GM10847 (cell line): ENCODE measurements around the gene EDAR.

ENCODE experiments used
- POLR2A ChIP-seq: IDR thresholded peaks from 2 replicates; pipeline ENCODE4 v1.6.1; 2011; ENCODE audit not compliant: insufficient read length; ENCODE audit errors: extremely low read depth

EDAR gene

DNA sequence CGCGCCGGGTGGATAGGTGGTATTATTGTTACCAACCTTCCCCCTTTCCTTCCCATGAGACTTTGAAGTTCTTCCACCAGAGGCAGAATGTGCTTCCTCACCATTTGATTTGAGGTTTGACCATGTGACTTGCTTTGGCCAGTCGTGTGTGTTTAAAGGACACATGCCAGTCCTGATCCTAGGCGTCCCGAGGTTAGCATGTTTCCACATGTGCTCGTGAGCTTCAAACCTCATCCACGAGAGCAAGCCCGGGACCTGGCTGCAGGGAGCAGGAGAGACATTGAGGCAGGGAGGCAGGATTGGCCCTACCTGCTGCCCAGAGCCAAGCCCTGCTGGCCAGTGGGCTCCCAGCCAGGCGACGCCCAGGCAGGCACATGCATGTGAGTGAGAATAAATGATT lies 27.4 kb upstream of the EDAR start:
- no peak for TF ChIP-seq POLR2A

DNA sequence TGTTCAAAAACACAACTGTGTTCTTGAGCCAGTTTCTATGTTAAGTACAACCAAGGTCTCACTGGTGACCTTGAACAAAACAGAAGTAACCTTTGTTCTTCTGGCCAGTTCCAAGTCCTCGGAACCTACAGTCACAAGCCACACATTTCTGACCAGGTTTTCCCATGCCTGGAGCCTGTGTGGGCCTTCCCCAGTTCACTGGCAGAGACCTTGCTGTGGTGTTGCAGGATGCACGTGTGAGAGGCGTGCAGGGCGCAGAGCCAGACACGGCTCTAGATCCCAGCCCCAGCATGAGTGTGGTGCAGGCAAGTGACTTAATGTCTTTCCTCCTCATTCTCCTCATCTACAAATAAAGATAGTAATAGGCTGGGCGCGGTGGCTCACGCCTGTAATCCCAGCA lies 25.5 kb upstream of the EDAR start:
- TF ChIP-seq POLR2A = no peak

DNA sequence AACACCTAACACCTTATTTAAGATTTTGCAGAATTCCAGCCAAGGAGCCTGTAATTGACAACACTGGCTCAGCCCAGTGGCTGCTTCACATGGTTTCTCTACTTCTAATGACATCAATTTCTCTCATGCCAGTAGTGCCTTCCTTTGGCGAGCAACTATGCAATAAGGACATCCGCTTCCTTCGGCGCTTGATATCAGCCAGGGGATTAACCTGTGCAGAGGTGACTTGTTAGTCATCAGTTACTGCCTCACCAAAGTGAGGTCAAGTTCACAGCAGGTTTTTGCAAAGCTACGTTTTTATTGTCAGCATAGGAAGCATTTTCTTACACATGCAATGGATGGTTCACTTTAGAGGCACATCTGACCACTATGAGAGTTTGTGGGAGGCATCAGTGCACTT lies 24.0 kb upstream of the EDAR start:
- no peak for TF ChIP-seq POLR2A

- no peak for TF ChIP-seq POLR2A
Observed at GRCh38 chr2:109009920-109010610, 21.0 kb upstream of the EDAR start.

DNA sequence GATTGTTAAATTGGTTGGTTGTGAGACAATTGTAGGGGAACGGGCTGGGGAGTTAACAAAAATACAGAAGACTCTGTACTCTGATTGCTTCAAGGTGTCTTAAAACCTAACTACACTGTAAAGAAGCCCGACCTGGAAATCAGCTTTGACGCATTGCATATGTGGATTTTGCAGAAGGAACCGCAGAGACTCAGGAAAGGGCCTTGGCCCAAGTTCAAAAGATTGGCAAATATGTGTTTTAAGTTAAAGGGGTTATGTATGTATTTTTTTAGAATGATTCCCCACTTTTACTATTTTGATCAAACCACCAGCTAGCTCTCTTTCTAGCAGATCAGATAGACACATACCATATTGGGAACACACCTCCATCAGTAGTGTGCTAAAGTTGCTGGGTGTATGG lies 18.0 kb upstream of the EDAR start:
- no peak for TF ChIP-seq POLR2A

- no peak for TF ChIP-seq POLR2A
Observed at GRCh38 chr2:109005686-109006204, 16.7 kb upstream of the EDAR start.

DNA sequence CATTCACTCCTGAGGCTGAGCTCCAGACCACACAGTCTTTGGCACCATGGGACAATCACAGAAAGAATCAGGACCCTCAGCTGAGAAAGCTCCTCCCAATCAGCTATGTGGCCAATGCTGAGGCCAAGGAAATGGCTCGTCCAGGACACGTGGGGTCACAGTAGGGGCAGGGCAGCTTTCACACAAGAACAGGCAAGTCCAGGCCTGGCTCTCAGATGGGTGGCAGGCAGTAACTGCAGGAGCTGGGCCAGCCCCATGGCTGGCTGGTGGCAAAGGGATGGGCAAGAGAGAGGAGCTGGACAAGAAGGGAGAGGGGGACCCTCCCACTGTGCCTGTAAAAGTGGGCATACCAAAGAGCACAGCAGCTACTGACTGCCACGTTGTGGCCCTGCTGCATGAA lies 12.2 kb upstream of the EDAR start:
- no peak for TF ChIP-seq POLR2A

- no peak for TF ChIP-seq POLR2A
Observed at GRCh38 chr2:109000738-109001137, 11.7 kb upstream of the EDAR start.

DNA sequence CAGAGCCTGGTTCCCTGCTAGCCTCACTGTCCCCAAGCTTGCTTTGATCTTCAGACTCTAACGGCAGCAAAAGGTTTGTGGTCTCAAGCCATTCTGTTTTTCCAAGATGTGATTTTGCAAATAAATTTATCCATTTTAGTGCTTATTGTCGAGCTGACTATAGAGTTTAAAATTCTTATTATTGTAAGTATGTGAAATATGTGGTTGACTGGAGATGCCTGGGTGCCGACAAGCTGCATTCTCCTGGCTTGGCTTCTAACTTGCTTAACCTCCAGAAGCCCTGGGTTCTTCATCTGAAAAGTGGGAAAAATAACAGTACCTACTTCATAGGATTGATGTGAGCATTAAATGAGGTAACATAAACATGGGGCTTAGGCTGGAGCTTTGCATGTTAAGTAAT lies 9.9 kb upstream of the EDAR start:
- TF ChIP-seq POLR2A = no peak

GRCh38 chr2:108994178-108994577 lies 5.2 kb upstream of the EDAR start:
- no peak for TF ChIP-seq POLR2A

GRCh38 chr2:108993095-108993937 lies 4.3 kb upstream of the EDAR start:
- TF ChIP-seq POLR2A = no peak

- TF ChIP-seq POLR2A = no peak
Observed at GRCh38 chr2:108988076-108988795, 784 bp downstream of the EDAR start.

DNA sequence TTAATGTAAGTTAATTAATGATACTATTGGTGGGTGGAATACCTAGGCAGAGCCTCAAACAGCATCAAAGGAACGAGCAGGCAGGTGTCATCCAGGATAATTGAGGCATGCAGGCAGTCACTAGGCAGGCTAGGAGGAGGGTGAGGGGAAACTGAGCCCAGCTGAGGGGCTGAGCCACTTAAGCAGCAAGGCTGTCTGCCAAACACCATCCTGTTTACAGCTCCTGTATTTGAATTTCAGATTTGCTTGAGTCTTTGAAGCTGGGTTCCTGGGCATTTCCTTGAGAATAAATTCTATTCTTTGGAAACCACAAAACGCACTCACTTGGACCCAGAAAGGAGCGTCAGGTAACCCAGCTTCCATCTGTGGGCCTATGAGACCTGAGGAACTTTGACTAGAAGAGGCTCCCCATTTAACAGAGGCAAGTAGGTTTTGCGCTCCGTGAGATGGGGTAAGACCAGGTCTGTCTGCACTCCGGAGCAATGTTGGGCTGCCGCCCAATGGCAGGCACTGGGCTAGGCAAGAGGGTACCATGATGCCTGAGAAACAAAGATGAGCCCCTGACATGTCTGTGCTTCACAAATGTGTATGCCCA lies 2.0 kb downstream of the EDAR start:
- no peak for TF ChIP-seq POLR2A

GRCh38 chr2:108983610-108984009 lies 5.4 kb downstream of the EDAR start:
- no peak for TF ChIP-seq POLR2A

GRCh38 chr2:108983061-108983460 lies 6.0 kb downstream of the EDAR start:
- TF ChIP-seq POLR2A = no peak
